ENCODE measurements around the gene TOMM22.

Gene TOMM22

DNA sequence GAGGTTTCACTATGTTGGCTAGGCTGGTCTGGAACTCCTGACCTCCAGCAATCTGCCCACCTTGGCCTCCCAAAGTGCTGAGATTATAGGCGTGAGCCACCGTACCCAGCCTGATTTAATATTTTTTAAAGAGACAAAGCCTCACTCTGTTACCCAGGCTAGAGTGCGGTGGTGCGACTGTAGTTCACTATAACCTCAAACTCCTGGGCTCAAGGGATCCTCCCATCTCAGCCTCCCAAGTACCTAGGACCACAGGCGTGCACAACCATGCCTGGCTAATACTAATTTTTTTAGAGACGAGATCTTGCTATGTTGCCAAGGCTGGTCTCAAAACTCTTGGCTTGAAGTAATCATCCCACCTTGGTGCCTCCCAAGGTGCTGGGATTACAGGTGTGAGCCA lies 37.4 kb downstream of the TOMM22 start:
- no peaks in the 10 kb centered on the region for H3K27me3 ChIP-seq (ENCODE audit: insufficient read depth, low read length)
- no peak overlapping the region for H4K8ac ChIP-seq (ENCODE audit: low read depth, low read length)

DNA sequence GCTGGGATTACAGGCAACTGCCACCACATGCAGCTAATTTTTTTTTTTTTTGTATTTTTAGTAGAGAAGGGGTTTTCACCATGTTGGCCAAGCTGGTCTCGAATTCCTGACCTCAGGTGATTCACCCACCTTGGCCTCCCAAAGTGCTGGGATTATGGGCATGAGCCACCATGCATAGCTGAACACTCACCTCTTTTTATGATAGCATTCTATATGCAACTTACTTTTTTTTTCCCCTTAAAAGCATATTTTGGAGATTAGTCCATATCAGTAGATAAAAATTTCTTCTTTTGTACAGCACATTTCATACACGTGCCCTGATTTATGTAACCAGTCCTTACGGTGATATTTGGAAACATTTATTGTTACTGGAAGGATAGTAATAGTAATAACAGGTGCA lies 38.6 kb downstream of the TOMM22 start:
- WGBS (ENCODE audit: extremely low coverage, insufficient coverage, insufficient read length), result no CpG with 5 or more reads among the region's 3 CpGs
- Histone ChIP-seq H3K9me3 (ENCODE audit: insufficient read depth, low read depth, low read length) (no peaks in the 10 kb centered on the region), H3K14ac (ENCODE audit: low read length) (no peak overlapping the region), H2AFZ (ENCODE audit: insufficient read depth, low read length, poor library complexity) (no peak overlapping the region), H3K79me2 (ENCODE audit: control insufficient read depth, insufficient read depth, low read length, poor library complexity) (no peaks in the 10 kb centered on the region), H3K4me2 (ENCODE audit: low read length) (no peak overlapping the region), H4K8ac (ENCODE audit: low read depth, low read length) (no peak overlapping the region), H4K91ac (ENCODE audit: low read depth, low read length) (no peak overlapping the region), H2BK120ac (ENCODE audit: insufficient read depth, low read length, poor library complexity) (no peak overlapping the region), H2BK12ac (ENCODE audit: low read length) (no peak overlapping the region), H3K4me1 (ENCODE audit: control insufficient read depth in 1 of 2, insufficient read depth in 2 of 2, low read length in 2 of 2) (peaks cover 0 to 2% of the 10 kb centered on the region in 2 experiments), H3K27me3 (ENCODE audit: insufficient read depth, low read length) (no peaks in the 10 kb centered on the region), H3K4ac (ENCODE audit: low read depth, low read length) (no peak overlapping the region), H3K79me1 (ENCODE audit: low read length) (no peaks in the 10 kb centered on the region), H3K4me3 (ENCODE audit: low read depth, low read length) (no peak overlapping the region), H2BK5ac (ENCODE audit: low read depth, low read length, poor library complexity) (no peak overlapping the region), H3K18ac (ENCODE audit: low read length) (no peak overlapping the region), H2AK5ac (ENCODE audit: low read length) (no peak overlapping the region), H3K23ac (ENCODE audit: low read length) (no peak overlapping the region), H3K27ac (ENCODE audit: low read depth, low read length) (no peak overlapping the region), H3K36me3 (ENCODE audit: control insufficient read depth in 1 of 2, insufficient read depth in 2 of 2, low read length in 2 of 2) (peaks cover 38 to 48% of the 10 kb centered on the region in 2 experiments), H4K12ac (ENCODE audit: low read depth, low read length) (no peak overlapping the region), H3K9ac (ENCODE audit: low read length) (no peak overlapping the region)
- DNase-seq, result peak in 1 of 2 donors; percentile 37

More for the DNA sequence above, 37.4 kb downstream of the TOMM22 start:
- Histone ChIP-seq H3K4ac (ENCODE audit: low read depth, low read length) (no peak overlapping the region), H3K14ac (ENCODE audit: low read length) (no peak overlapping the region), H3K4me2 (ENCODE audit: low read length) (no peak overlapping the region), H3K23ac (ENCODE audit: low read length) (no peak overlapping the region), H3K18ac (ENCODE audit: low read length) (no peak overlapping the region), H4K91ac (ENCODE audit: low read depth, low read length) (no peak overlapping the region), H3K9ac (ENCODE audit: low read length) (no peak overlapping the region), H3K79me1 (ENCODE audit: low read length) (no peaks in the 10 kb centered on the region), H3K36me3 (ENCODE audit: control insufficient read depth in 1 of 2, insufficient read depth in 2 of 2, low read length in 2 of 2) (peaks cover 32 to 42% of the 10 kb centered on the region in 2 experiments), H3K79me2 (ENCODE audit: control insufficient read depth, insufficient read depth, low read length, poor library complexity) (no peaks in the 10 kb centered on the region), H3K27ac (ENCODE audit: low read depth, low read length) (no peak overlapping the region), H3K9me3 (ENCODE audit: insufficient read depth, low read depth, low read length) (no peaks in the 10 kb centered on the region), H2BK5ac (ENCODE audit: low read depth, low read length, poor library complexity) (no peak overlapping the region), H4K12ac (ENCODE audit: low read depth, low read length) (no peak overlapping the region), H2AK5ac (ENCODE audit: low read length) (no peak overlapping the region), H2AFZ (ENCODE audit: insufficient read depth, low read length, poor library complexity) (no peak overlapping the region), H3K4me1 (ENCODE audit: control insufficient read depth in 1 of 2, insufficient read depth in 2 of 2, low read length in 2 of 2) (peaks cover 0 to 2% of the 10 kb centered on the region in 2 experiments), H2BK12ac (ENCODE audit: low read length) (no peak overlapping the region), H3K4me3 (ENCODE audit: low read depth, low read length) (no peak overlapping the region), H2BK120ac (ENCODE audit: insufficient read depth, low read length, poor library complexity) (no peak overlapping the region)
- no peak for DNase-seq
- no CpG with 5 or more reads among the region's 6 CpGs for WGBS (ENCODE audit: extremely low coverage, insufficient coverage, insufficient read length)

DNA sequence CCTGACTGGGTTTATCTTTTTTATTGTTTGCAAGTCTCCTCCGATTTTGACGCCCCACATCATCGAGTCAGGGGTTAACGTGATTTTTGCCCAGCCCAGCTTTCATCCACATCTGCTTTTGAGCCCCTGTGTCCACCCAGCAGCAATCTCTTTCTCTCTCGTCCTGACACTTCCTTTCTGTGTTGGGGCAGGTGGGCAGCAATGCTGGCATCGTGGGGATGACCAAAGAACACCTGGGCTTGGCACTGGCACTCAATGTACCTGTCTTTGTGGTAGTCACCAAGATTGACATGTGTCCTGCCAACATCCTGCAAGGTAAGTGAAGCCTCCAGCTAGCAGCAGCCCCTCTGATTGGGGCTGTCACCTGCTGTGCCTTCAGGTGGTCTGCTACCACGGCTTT lies 39.8 kb downstream of the TOMM22 start:
- no peak overlapping the region for H3K23ac ChIP-seq (ENCODE audit: low read length)
- H4K91ac ChIP-seq (ENCODE audit: low read depth, low read length), result no peak overlapping the region
- no peak overlapping the region for H2BK12ac ChIP-seq (ENCODE audit: low read length)
- H3K18ac ChIP-seq (ENCODE audit: low read length), result no peak overlapping the region
- no peak overlapping the region for H4K8ac ChIP-seq (ENCODE audit: low read depth, low read length)
- no peak overlapping the region for H2AK5ac ChIP-seq (ENCODE audit: low read length)
- no peaks in the 10 kb centered on the region for H3K79me1 ChIP-seq (ENCODE audit: low read length)
- no peak overlapping the region for H2BK120ac ChIP-seq (ENCODE audit: insufficient read depth, low read length, poor library complexity)
- no peak overlapping the region for H2AFZ ChIP-seq (ENCODE audit: insufficient read depth, low read length, poor library complexity)
- no peaks in the 10 kb centered on the region for H3K79me2 ChIP-seq (ENCODE audit: control insufficient read depth, insufficient read depth, low read length, poor library complexity)
- H3K9me3 ChIP-seq (ENCODE audit: insufficient read depth, low read depth, low read length), result no peaks in the 10 kb centered on the region
- no CpG with 5 or more reads among the region's 7 CpGs for WGBS (ENCODE audit: extremely low coverage, insufficient coverage, insufficient read length)
- peaks cover 0 to 2% of the 10 kb centered on the region in 2 experiments for H3K4me1 ChIP-seq (ENCODE audit: control insufficient read depth in 1 of 2, insufficient read depth in 2 of 2, low read length in 2 of 2)
- H3K4me3 ChIP-seq (ENCODE audit: low read depth, low read length), result no peak overlapping the region
- H3K9ac ChIP-seq (ENCODE audit: low read length), result no peak overlapping the region
- peaks cover 42 to 49% of the 10 kb centered on the region in 2 experiments for H3K36me3 ChIP-seq (ENCODE audit: control insufficient read depth in 1 of 2, insufficient read depth in 2 of 2, low read length in 2 of 2)
- no peak overlapping the region for H3K4me2 ChIP-seq (ENCODE audit: low read length)
- H3K27ac ChIP-seq (ENCODE audit: low read depth, low read length), result no peak overlapping the region
- H2BK5ac ChIP-seq (ENCODE audit: low read depth, low read length, poor library complexity), result no peak overlapping the region
- no peak overlapping the region for H3K4ac ChIP-seq (ENCODE audit: low read depth, low read length)
- no peak overlapping the region for H4K12ac ChIP-seq (ENCODE audit: low read depth, low read length)
- no peak for DNase-seq
- H3K14ac ChIP-seq (ENCODE audit: low read length), result no peak overlapping the region
- H3K27me3 ChIP-seq (ENCODE audit: insufficient read depth, low read length), result no peaks in the 10 kb centered on the region

DNA sequence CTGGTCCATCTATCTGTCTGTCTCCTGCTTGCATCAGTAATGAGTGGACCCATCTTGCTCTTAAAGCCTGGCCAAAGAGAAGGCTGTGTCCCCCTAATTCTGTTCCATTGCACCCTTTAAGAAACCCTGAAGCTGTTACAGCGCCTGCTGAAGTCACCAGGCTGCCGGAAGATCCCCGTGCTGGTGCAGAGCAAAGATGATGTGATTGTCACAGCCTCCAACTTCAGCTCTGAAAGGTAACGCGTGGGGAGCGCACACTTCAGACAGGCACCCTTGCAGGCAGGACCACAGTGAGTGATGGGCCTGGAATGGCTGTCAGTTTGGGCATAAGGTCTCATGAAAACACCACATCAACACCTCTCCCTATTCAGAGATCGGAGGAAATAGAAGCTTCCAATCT lies 42.4 kb downstream of the TOMM22 start:
- Histone ChIP-seq H3K23ac (ENCODE audit: low read length) (no peak overlapping the region), H3K4ac (ENCODE audit: low read depth, low read length) (no peak overlapping the region), H3K18ac (ENCODE audit: low read length) (no peak overlapping the region), H3K4me2 (ENCODE audit: low read length) (no peak overlapping the region), H2AFZ (ENCODE audit: insufficient read depth, low read length, poor library complexity) (no peak overlapping the region), H3K4me1 (ENCODE audit: control insufficient read depth in 1 of 2, insufficient read depth in 2 of 2, low read length in 2 of 2) (no peaks in the 10 kb centered on the region), H2AK5ac (ENCODE audit: low read length) (no peak overlapping the region), H3K9ac (ENCODE audit: low read length) (no peak overlapping the region), H3K27ac (ENCODE audit: low read depth, low read length) (no peak overlapping the region), H3K79me1 (ENCODE audit: low read length) (no peaks in the 10 kb centered on the region), H2BK12ac (ENCODE audit: low read length) (no peak overlapping the region), H2BK5ac (ENCODE audit: low read depth, low read length, poor library complexity) (no peak overlapping the region), H4K8ac (ENCODE audit: low read depth, low read length) (no peak overlapping the region), H4K12ac (ENCODE audit: low read depth, low read length) (no peak overlapping the region), H3K36me3 (ENCODE audit: control insufficient read depth in 1 of 2, insufficient read depth in 2 of 2, low read length in 2 of 2) (peaks cover 56 to 68% of the 10 kb centered on the region in 2 experiments), H3K14ac (ENCODE audit: low read length) (no peak overlapping the region), H4K91ac (ENCODE audit: low read depth, low read length) (no peak overlapping the region), H3K9me3 (ENCODE audit: insufficient read depth, low read depth, low read length) (peaks cover 3% of the 10 kb centered on the region), H2BK120ac (ENCODE audit: insufficient read depth, low read length, poor library complexity) (no peak overlapping the region), H3K27me3 (ENCODE audit: insufficient read depth, low read length) (no peaks in the 10 kb centered on the region), H3K4me3 (ENCODE audit: low read depth, low read length) (no peak overlapping the region), H3K79me2 (ENCODE audit: control insufficient read depth, insufficient read depth, low read length, poor library complexity) (no peaks in the 10 kb centered on the region)
- WGBS (ENCODE audit: extremely low coverage, insufficient coverage, insufficient read length), result no CpG with 5 or more reads among the region's 7 CpGs
- no peak for DNase-seq
